Aorta (tissue), 5 donors: Measurements from ENCODE around the gene MT1F. TPM values are rescaled to one million over a fixed set of nuclear protein-coding genes. Genes with fewer than 3 reads are reported as not detected.
A peak's percentile ranks its signal among the peaks of the same experiment; 100 is the strongest.

Source experiments
- ATAC-seq: fragments of 200-7000 bp; cut with Tn5 transposase; one replicate; pipeline ENCODE4 v1.9.1; 2022; ENCODE audit warnings: moderate library complexity; ENCODE audit not compliant: low FRiP score
- DNase-seq, 2 donors: peaks; one replicate each; pipeline ENCODE4 v3.0.0-alpha.2; 2020
- H3K27ac ChIP-seq, 2 donors: one replicate each; pipeline ENCODE4 v1.5.1; 2013; ENCODE audit warnings: low read length in 2 of 2, mild to moderate bottlenecking in 2 of 2, moderate library complexity in 2 of 2, control low read depth in 1 of 2, inconsistent platforms in 1 of 2, low read depth in 1 of 2
- H3K27me3 ChIP-seq, 2 donors: one replicate each; pipeline ENCODE4 v1.6.1; 2013; ENCODE audit warnings: control low read depth in 1 of 2, low read length in 1 of 2, mild to moderate bottlenecking in 1 of 2, moderate library complexity in 1 of 2; ENCODE audit not compliant: insufficient read depth in 2 of 2, control insufficient read depth in 1 of 2
- H3K36me3 ChIP-seq, 2 donors: one replicate each; pipeline ENCODE4 v1.6.1; 2013; ENCODE audit warnings: control low read depth in 1 of 2, low read length in 1 of 2, mild to moderate bottlenecking in 1 of 2; ENCODE audit not compliant: insufficient read depth in 2 of 2, control insufficient read depth in 1 of 2
- H3K4me1 ChIP-seq, 2 donors: one replicate each; pipeline ENCODE4 v1.6.1; 2013; ENCODE audit warnings: low read length in 2 of 2, control low read depth in 1 of 2, mild to moderate bottlenecking in 1 of 2, moderate library complexity in 1 of 2; ENCODE audit not compliant: insufficient read depth in 2 of 2, control insufficient read depth in 1 of 2
- H3K4me3 ChIP-seq, 2 donors: one replicate each; pipeline ENCODE4 v1.5.1; 2013; ENCODE audit warnings: low read length in 2 of 2, control low read depth in 1 of 2, mild to moderate bottlenecking in 1 of 2
- H3K9me3 ChIP-seq: one replicate; pipeline ENCODE4 v1.6.1; 2013; ENCODE audit warnings: mild to moderate bottlenecking, low read length; ENCODE audit not compliant: control insufficient read depth
- WGBS, 2 donors: extraction: QIAGEN DNeasy Blood & Tissue Kit; methylation state at CpG; one replicate each; pipeline ENCODE4 v1.1.7; 2013; 5-methylcytosine and 5-hydroxymethylcytosine counted together
- intact Hi-C, 2 donors: fragments of 100-400 bp; cut with DNase I; formaldehyde crosslinking; loops; one replicate each; pipeline versions ENCODE4 v1.14.2 to v1.15.0; 2022
- polyA plus RNA-seq, 2 donors: library from polyadenylated mRNA; stranded (reverse); fragments of 200-250 nt; gene quantifications; one replicate each; pipeline ENCODE4 v1.2.3, GENCODE V29; 2013
- total RNA-seq, 2 donors: library from RNA; stranded (reverse); fragmentation: NEBNext Ultra II Directional; extraction: Animal tissue kit (Norgen Biotek cat#: 25700); gene quantifications; one replicate each; pipeline ENCODE4 v1.2.1, GENCODE V29; 2021
- donor health status: healthy with polysubstance abuse.
- donor health status: Bipolar disorder and iron deficiency.
- donor health status: DM: no; HTN: no; CAD: no.
- donor health status: DM: no; HTN: no; CAD: no.
- donor health status: DM: yes; HTN: yes; CAD: no.

MT1F gene
- total and polyA plus RNA-seq, 4 donors = 9.0 to 81.1 (median 16.8) TPM

- 0% methylated on average over 46 to 49 of the region's 49 CpGs for WGBS, 2 donors
- Histone ChIP-seq H3K4me3 (peak within 1 kb of the TSS; percentile 55 to 66), H3K36me3 (no peaks in the 10 kb centered on the region), H3K27me3 (no peaks in the 10 kb centered on the region), H3K4me1 (no peaks in the 10 kb centered on the region), H3K9me3 (no peaks in the 10 kb centered on the region), H3K27ac (peak within 1 kb of the TSS in 1 of 2 donors; percentile 48)
- DNase-seq = peak; percentile 96 to 97
- peak; percentile 98 for ATAC-seq
- intact Hi-C loops = loop anchor here (5.0 kb wide), 2 partner anchors 40 to 75 kb away; partner anchors contain the start of gene MT2A (in 1 of the 2)
Observed at GRCh38 chr16:56681939-56682702, 24.4 kb downstream of the MT1F start, which contains the start of gene MT1X. Gene MT1X, plus strand, starts transcription at chr16:56682470. Its CDS starts 71 bp downstream, at chr16:56682541.

DNA sequence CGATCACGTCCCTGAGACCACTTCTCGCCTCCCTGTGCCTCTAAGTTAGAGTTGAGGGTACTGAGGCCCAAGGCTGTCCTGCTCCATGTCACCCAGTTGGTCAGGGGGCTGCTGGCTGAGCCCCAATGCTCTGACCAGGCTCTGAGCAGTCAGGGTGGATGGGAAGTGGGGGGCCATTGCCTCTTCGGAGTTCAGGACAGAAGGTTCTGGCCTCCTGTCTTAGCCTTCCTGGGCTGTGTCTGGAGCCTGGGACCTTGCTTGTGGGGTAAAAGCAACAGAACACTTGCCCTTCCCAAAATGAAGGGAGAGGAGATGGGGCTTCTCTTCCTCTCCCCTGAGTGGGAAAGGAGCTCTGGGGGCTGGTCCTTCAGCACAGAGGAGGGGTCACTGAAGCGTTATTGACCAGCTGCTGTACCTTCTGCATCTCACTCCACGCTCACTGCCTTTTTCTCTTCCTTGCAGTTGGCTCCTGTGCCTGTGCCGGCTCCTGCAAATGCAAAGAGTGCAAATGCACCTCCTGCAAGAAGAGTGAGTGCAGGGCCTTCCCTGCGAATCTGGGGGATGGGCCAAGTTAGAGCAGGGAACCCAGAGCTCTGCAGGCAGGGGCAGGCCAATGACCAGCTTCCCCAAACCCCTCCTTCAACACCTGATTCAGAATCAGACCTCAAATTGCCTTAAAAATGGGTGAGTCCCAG, 25.1 kb downstream of the MT1F start:
- 6% methylated on average over 8 of the region's 8 CpGs for WGBS, 2 donors
- intact Hi-C loops = loop anchor here (5.0 kb wide), 2 partner anchors 41 to 76 kb away; partner anchors contain the start of gene MT2A (in 1 of the 2)
- no peaks in the 10 kb centered on the region for H3K36me3 ChIP-seq
- DNase-seq = no peak
- H3K27me3 ChIP-seq = no peaks in the 10 kb centered on the region
- peak; percentile 23 for ATAC-seq
- H3K9me3 ChIP-seq = no peaks in the 10 kb centered on the region
- H3K4me1 ChIP-seq = no peaks in the 10 kb centered on the region
- peak overlapping the region; percentile 55 to 66 for H3K4me3 ChIP-seq
- H3K27ac ChIP-seq = peak overlapping the region in 1 of 2 donors; percentile 48

- Histone ChIP-seq H3K27me3 (no peaks in the 10 kb centered on the region), H3K4me3 (peak overlapping the region; percentile 55 to 66), H3K36me3 (no peaks in the 10 kb centered on the region), H3K9me3 (no peaks in the 10 kb centered on the region), H3K4me1 (no peaks in the 10 kb centered on the region), H3K27ac (peak overlapping the region in 1 of 2 donors; percentile 5)
- no peak for DNase-seq
- 40 to 41% methylated on average over 5 of the region's 5 CpGs for WGBS, 2 donors
- intact Hi-C loops = loop anchor here (5.0 kb wide), 2 partner anchors 41 to 76 kb away; partner anchors contain the start of gene MT2A (in 1 of the 2)
- no peak for ATAC-seq
Observed at GRCh38 chr16:56683424-56684172, 25.8 kb downstream of the MT1F start.

- WGBS, 2 donors = 72 to 80% methylated on average over 4 of the region's 4 CpGs
- no peaks in the 10 kb centered on the region for H3K36me3 ChIP-seq
- DNase-seq (no peak), ATAC-seq (no peak)
- intact Hi-C loops = loop anchor here (5.0 kb wide), 2 partner anchors 42 to 77 kb away; partner anchors contain the start of gene MT2A (in 1 of the 2)
- peak overlapping the region; percentile 6 to 37 for H3K27ac ChIP-seq
- no peaks in the 10 kb centered on the region for H3K9me3 ChIP-seq
- no peaks in the 10 kb centered on the region for H3K4me1 ChIP-seq
- no peaks in the 10 kb centered on the region for H3K27me3 ChIP-seq
- no peak overlapping the region for H3K4me3 ChIP-seq
Observed at GRCh38 chr16:56684256-56684925, 26.6 kb downstream of the MT1F start.

DNA sequence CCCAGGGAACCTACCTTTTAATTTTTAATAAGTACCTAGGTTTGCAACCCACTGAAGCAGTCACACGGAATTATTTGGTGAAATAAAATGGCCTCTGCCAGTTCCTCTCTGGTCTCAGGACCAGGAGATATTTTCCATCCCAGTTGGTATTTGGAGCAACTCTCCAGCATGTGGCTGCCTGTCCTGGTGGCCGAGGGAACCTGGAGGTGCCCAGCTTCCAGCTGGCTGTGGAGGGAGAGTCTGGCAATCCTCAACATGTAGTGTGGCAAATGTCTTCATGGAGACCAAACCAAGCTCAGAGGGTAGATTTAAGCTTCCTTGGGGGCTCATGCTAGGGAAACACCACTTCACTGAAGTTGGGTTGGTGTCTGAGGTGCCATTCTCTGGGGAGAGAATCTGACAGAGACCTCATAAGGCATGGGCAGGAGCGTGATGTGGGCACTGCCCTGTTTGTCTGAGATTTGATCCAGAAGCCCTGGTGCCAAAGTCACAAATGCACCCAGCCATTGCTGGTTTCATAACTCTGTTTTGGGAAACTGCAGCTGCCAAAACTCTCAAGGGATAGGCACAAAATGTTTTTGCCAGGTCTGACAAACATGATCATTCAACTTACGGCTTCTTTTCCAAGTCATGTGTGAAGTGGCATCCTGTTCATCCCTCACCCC, 27.3 kb downstream of the MT1F start:
- no peak overlapping the region for H3K4me3 ChIP-seq
- no peaks in the 10 kb centered on the region for H3K4me1 ChIP-seq
- H3K36me3 ChIP-seq = no peaks in the 10 kb centered on the region
- ATAC-seq = no peak
- intact Hi-C loops = loop anchor here (5.0 kb wide), 2 partner anchors 43 to 78 kb away; partner anchors contain the start of gene MT2A (in 1 of the 2)
- H3K27ac ChIP-seq = peak overlapping the region; percentile 6 to 37
- H3K9me3 ChIP-seq = no peaks in the 10 kb centered on the region
- WGBS, 2 donors = 17 to 25% methylated on average over 4 of the region's 4 CpGs
- H3K27me3 ChIP-seq = no peaks in the 10 kb centered on the region
- no peak for DNase-seq

- Histone ChIP-seq H3K27ac (no peak overlapping the region), H3K36me3 (no peaks in the 10 kb centered on the region), H3K4me3 (no peak overlapping the region), H3K4me1 (no peaks in the 10 kb centered on the region), H3K27me3 (no peaks in the 10 kb centered on the region), H3K9me3 (no peaks in the 10 kb centered on the region)
- DNase-seq (no peak), ATAC-seq (no peak)
- WGBS, 2 donors = 97% methylated on average over 7 of the region's 7 CpGs
- intact Hi-C loops = no loop called here
Observed at GRCh38 chr16:56686758-56687157, 29.0 kb downstream of the MT1F start.

- ATAC-seq (no peak), DNase-seq (no peak)
- H3K27me3 ChIP-seq = no peaks in the 10 kb centered on the region
- no peaks in the 10 kb centered on the region for H3K4me1 ChIP-seq
- H3K4me3 ChIP-seq = no peak overlapping the region
- H3K9me3 ChIP-seq = no peaks in the 10 kb centered on the region
- 47 to 56% methylated on average over 1 of the region's 1 CpG for WGBS, 2 donors
- H3K36me3 ChIP-seq = no peaks in the 10 kb centered on the region
- H3K27ac ChIP-seq = no peak overlapping the region
- intact Hi-C loops = no loop called here
Observed at GRCh38 chr16:56688762-56689161, 31.0 kb downstream of the MT1F start.
